Panc1 (cell line): ENCODE data around the gene EEF1AKMT2.

Experiments
- POLR2AphosphoS5 ChIP-seq: IDR thresholded peaks from 2 replicates; pipeline ENCODE4 v1.6.1; 2012; ENCODE audit warnings: mild to moderate bottlenecking, low read depth, low read length, moderate library complexity
- REST ChIP-seq, 2 experiments: IDR thresholded peaks; 2 replicates each; pipeline ENCODE4 v1.6.1; 2011 to 2012; ENCODE audit warnings: low read depth in 2 of 2, control low read depth in 1 of 2, low read length in 1 of 2, mild to moderate bottlenecking in 1 of 2, moderate library complexity in 1 of 2; ENCODE audit not compliant: insufficient read depth in 1 of 2
- SIN3A ChIP-seq: IDR thresholded peaks from 2 replicates; pipeline ENCODE4 v1.6.1; 2012; ENCODE audit warnings: low read depth, mild to moderate bottlenecking, low read length, moderate library complexity, borderline replicate concordance; ENCODE audit not compliant: insufficient read depth
- TF ChIP-seq, protein P1 (sequence below): fragments of 450-650 bp; IDR thresholded peaks from 2 replicates; pipeline ENCODE4 v1.5.1; 2017; ENCODE audit warnings: mild to moderate bottlenecking

- TF ChIP-seq POLR2AphosphoS5 (no peak), REST (IDR thresholded peaks at IDR 0.05; ENCODE audit: insufficient read depth in 1 of 2, low read depth in 2 of 2, low read length in 1 of 2) (no peak), SIN3A (no peak)
- TF ChIP-seq, protein P1, sequence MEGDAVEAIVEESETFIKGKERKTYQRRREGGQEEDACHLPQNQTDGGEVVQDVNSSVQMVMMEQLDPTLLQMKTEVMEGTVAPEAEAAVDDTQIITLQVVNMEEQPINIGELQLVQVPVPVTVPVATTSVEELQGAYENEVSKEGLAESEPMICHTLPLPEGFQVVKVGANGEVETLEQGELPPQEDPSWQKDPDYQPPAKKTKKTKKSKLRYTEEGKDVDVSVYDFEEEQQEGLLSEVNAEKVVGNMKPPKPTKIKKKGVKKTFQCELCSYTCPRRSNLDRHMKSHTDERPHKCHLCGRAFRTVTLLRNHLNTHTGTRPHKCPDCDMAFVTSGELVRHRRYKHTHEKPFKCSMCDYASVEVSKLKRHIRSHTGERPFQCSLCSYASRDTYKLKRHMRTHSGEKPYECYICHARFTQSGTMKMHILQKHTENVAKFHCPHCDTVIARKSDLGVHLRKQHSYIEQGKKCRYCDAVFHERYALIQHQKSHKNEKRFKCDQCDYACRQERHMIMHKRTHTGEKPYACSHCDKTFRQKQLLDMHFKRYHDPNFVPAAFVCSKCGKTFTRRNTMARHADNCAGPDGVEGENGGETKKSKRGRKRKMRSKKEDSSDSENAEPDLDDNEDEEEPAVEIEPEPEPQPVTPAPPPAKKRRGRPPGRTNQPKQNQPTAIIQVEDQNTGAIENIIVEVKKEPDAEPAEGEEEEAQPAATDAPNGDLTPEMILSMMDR = no peak
Observed at GRCh38 chr10:124733571-124734245, 58.0 kb downstream of the EEF1AKMT2 start.
